HG02798 (cell line): Measurements from ENCODE around the gene ESAM.
"Not testable (repeated sequence)": the region's sequence is repeated elsewhere in the genome, so short reads cannot be mapped to it uniquely, and the experiment has no call there.

Source experiments
- ATAC-seq: cut with Tn5 transposase; IDR thresholded peaks from one replicate; pipeline ENCODE4 v1.9.1; 2021; ENCODE audit warnings: mild to moderate bottlenecking; ENCODE audit not compliant: unreplicated experiment, poor library complexity

Gene ESAM

DNA sequence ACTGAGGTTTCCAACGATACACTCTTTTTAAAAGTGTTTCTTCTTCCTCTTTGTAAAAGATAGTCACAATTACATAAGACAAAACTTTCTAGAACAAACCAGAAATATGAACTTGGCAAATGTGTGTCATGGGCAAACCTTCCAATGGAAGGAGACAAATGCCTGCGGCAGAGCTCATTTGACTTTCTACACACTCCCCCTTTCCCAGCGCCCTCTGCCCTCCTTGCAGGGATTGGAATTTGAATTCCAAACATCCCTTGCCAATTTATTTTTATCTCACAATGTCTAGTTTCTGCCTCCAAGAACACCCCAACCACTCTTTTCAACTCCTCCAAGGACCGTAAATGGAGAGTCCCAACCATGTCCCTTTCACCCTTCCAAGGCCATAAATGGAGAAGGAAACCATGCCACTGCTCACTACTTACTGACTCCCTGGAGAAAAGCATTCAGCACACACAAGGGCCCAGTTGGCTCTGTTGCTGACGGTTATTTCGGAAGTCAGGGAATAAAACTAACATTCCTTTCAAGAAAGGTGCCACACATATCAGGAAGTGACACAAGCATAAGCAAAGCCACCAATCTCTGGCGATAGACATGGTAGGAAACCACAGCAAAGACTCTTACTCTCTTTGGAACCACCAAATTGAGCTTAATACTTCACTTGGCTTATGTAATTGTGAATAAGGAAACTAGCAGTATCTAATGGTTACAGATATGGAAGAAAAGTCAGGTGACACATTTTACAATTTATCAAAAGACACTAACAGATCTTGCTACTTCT lies 15.0 kb upstream of the ESAM start:
- no peak for ATAC-seq

- not testable (repeated sequence) for ATAC-seq
Observed at GRCh38 chr11:124770959-124771358, 8.9 kb upstream of the ESAM start.

DNA sequence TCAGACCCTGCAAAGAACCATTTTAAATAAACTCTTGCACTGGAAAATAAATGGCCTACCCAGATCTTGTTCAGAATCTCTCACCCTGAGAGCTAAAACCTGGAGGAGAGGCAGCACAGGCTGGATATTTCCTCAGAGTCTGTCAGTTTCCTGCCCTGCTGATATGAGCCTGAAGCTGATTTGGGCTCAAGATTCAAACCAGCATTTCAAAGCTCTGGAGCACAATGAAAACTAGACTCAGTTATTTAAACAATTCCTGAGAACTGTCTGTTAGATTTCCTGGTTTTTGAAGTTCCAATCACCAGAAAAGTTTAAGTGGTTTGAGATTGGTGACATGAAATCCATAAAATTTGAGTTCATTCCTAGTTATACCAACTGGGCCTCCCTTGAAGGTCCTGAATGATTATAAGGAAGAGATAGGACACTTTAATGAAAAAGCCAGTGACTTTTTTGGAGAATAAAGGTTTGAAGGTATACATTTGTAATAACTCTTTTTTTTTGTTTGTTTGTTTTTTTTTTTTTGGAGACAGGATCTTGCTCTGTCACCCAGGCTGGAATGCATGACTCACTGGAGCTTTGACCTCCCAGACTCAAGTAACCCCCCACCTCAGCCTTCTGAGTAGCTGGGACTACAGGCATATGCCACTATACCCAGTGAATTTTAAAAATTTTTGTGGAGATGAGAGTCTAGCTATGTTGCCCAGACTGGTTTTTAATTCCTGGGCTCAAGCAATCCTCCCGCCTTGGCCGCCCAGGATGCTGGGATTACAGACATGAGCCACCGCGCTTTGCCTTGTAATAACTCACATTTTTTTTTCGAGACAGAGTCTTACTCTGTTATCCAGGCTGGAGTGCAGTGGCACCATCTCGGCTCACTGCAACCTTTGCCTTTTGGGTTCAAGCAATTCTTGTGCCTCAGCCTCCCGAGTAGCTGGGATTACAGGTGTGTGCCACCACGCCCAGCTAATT lies 8.0 kb upstream of the ESAM start:
- no peak for ATAC-seq

DNA sequence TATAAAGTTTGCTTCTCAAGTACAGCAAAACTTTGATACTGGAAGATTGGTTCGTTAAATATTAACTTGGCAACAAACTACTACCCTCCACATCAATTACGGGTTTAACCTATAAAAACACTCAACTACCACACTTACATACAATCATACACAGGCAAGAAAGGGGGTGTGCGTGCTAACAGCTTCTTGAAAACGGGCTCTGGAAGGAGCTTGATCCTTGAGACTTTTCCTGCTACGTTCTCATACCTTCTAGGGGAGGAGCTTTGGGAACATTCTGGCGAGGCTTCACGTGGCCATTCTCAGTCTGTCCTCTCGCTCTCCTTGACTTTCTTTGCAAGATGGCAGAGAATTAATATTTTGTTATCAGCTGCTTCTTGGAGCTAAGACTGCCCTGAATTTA lies 6.8 kb upstream of the ESAM start:
- ATAC-seq: no peak

DNA sequence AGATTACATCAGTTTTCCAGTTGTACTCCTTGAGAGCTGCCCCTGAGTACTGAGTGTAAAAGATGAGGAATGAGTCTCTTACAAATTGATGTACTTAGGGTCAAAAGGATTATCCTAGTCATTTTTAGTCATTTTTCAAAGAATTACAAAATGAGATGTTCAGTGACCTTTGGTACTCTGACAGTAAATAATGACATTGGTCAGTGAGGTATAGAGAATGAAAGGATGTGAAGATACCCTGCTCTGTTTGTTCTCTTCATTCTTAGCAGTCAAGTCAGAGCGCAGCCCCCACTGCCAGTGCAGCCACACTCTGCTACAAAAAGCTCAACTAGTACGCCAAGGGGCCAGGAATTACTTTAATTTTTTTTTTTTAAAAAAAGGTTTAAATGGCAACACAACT lies 4.1 kb upstream of the ESAM start:
- no peak for ATAC-seq

DNA sequence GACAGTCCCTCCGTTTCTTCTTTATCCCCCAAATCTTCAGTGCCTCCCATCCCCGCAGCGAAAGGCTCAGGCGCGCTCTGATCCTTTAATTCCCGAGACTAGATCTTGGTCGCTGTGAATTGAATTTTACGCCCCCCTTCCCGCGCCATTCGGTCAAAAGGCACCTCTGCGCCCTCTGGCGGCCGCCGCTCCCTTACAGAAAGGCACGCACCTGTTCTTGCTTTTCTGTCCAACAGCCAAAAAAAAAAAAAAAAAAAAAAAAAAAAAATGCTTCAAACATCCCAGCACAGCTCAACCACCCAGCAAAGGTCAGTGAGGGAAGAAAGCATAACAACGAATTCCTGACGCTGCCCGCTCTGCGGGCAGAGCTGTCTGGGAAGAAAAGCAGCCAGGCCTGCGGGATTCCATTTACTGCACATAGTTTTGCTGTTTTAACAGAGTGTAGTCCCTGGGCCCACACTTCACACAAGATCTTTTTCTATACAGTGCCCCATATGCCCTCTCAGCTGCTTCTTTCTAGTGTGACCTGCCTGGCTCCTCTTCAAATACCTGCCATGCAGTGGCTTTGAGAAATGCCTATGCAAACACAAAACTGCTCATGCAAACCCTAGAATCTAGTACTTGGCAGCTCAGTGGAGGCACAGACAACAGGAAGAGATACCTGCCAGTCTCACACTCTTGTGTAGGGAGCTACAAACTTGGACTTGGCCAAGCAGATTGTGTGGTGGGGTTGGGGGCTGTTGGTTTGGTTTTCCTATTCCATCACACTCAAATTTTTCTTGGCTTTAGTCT lies 1.3 kb upstream of the ESAM start:
- peak; percentile 21 for ATAC-seq

DNA sequence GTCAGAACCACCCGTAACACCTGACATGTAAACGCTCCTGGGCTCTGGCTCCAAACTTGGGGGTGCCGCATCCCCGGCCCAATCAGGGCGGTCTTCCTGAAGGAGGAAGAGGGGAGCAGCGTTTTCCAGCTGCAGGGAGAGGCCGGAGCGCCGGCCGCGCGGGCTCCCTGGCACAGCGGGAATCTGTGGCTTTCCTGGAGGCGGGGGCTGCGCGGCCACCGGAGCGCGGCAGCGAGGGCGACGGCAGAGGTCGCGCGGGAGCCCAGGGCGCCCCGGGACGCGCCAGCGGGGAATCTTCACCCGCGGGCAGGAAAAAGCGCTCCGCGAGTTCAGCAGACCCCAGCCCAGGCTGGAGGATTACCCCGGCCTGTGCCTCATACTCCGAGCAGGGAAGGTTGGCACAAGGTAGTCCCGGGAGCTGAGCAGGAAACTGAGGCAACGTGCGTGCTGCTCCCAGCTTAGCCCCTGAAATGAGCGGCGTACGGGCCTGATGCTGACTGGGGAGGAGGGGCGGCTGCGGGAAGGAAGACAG lies 600 bp upstream of the ESAM start:
- ATAC-seq: peak; percentile 1

DNA sequence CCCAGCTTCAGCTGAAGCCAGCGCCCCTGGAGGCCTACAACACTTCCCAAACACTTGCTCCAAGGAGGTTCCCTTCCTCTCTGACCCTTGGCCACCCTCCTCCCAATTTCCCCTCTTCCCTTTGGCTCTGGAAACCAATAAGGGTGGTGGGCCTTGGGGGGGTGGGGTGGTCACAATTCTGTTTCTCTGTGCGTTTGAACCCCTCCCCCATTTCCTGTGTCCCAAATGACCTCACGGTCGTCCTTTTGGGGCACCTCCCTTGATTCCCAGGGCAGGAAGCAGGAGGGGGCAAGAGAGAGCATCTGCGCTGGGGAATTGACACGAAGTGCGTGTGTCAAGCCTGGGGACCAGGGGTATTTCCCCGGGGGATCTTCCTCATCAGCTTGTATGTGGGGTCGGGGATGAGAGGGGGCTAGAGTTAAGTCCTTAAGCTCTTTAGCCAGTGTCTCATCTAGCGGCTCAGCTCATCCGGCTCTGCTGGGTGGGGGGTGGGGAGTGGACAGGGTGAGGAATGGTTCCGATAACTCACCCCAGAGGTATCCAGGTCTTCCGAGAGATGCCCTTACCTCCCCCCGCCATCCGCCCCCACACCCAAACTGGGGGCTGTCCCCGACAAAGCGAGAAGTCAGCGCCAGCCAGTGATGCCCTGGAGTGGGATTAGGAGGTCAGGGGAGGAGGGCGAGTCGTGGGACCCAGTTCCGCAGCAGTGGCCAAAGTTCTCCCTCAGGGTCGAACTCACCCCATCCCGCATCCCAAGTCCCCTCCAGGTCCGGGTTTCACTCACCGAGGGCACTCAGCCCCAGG lies 587 bp downstream of the ESAM start:
- ATAC-seq: no peak

DNA sequence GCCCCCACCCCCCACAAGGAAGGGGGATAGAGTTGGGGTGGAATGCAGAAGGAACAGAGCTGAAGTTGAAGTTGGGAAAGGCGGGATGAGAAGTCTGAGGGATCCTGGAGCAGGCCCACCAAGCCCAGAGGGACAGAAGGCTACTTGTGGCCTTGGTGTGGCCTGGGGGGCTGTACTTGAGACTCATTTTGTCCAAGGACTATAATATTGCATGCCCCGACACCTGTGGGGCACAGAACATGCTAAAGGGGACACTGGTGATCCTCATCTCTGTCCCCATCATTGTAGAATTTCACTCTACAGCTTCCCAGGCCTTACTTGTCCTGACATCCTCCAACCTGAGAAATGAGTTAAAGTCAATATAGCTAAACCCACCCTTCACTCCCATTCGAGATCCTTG lies 1.3 kb downstream of the ESAM start:
- ATAC-seq: no peak

- peak; percentile 23 for ATAC-seq
Observed at GRCh38 chr11:124760205-124760652, 1.9 kb downstream of the ESAM start.

GRCh38 chr11:124759266-124760204 lies 2.6 kb downstream of the ESAM start:
- ATAC-seq: peak; percentile 9

DNA sequence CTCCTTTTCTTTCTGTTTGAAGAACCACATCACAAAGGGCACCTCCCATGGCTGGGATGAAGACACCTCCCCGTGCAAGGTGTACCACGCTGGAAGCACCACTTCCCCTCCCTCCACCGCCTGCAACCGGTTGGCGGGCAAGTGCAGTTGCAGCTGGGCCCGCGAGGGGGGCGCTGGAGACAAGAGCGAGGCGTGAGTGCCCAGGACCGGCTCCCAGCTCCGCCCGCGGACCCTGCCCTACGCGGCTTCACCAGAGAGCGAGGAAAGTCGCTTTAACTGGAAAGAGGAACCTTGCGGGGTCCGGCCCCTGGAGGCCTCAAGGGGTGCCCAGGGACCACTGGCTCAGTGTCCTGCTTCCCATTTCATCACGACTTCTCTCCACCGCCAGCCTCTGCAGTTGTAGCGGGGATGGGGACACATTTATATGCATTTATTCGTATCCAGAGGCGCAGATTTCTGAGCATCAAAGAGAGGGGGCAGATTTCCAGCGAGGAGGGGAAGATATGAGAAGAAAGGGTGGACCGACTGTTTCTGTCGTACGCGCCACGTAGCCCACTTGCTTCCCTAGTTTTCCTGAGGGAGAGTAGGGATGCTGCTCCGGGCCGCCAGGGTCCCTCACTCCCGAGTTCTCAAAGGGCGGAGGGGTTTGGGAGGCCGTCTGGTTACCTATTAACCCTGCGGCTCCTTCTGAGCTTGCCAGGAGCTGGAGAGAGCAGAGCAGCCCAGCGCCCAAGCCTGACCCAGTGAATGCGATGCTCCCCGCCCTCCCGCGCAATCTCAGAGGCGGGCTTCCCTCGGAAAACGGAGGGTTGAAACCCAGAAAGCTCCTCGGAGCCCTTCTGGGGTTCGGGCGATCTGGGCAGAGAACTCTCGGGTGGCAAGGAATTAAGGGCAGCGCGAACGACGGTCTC lies 3.5 kb downstream of the ESAM start:
- peak; percentile 54 for ATAC-seq

DNA sequence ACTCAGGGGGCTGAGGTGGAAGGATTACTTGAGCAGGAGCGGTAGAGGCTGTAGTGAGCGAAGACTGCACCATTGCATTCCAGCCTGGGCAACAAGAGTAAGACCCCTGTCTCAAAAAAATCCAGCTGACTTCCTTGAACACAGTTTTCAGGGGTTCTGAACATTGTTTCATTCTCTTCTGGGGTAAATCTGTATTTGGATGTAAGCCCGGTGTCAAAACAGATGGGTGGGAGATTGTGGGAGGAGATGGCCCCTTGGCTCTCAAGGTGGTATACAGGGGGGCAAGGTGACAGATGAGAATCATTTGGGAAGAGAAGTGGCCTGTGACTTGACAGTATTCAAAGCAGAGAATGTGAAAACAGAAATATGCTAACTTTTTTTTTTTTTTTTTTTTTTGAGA lies 4.8 kb downstream of the ESAM start:
- ATAC-seq: no peak

- ATAC-seq: no peak
Observed at GRCh38 chr11:124756753-124757227, 5.3 kb downstream of the ESAM start.

DNA sequence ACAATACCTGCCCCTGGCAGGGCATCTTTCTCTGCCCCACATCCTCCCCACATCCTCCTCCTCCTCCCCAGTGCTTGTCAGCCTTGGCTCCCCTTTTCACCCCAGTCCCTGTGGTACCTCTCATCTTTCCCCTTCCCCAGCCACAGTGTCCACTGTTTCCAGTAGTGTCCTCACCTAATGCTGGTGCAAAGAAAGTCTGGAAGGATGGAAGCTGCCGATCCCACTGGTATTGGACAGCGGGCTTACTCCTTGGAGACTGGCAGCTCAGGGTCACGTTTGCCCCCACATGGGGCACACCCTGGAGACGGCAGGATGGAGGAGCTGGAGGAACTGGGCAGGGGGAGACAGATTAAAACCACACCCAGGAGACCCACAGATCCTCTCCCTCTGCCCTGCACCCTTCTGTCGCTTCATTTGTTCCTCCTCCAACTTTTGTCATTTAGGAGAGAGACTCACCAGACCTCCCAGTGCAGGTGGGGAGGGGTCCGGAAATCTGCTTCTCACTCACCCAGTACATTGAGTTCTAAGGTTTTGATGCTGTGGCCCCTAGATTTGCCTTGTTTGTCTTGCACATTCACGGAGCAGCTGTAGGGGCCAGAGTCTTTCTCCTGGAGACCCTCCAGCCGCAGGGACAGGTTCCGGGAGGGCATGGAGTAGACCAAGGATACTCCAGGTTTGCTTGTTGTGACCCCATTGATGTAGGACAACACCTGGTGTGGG lies 5.9 kb downstream of the ESAM start:
- ATAC-seq: no peak

GRCh38 chr11:124754710-124755109 lies 7.4 kb downstream of the ESAM start:
- no peak for ATAC-seq

DNA sequence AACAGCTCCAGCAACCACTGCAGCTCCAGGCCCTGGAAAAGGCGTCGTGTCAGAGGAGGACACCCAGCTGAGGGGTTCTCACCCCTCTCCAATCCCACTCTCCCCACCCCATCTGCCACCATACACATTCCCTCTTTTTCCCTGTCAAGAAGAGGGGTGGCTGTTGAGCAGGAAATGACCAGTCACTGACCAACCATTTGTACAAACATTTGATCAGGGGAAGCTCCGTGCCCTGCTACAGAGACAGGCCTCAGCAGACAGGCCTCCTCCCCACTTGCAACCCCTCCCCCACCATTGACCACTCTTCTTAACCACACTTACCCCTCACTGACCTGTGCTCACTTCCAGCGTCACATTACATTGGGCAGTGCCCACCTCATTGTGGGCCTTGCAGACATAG lies 7.8 kb downstream of the ESAM start:
- ATAC-seq: no peak
